NK-92 (cell line): ENCODE data around the gene CHST6.
"Not testable (repeated sequence)": the region's sequence is repeated elsewhere in the genome, so short reads cannot be mapped to it uniquely, and the experiment has no call there.

Experiments
- DNase-seq: peaks from one replicate; lab custom pipeline; 2025; ENCODE audit not compliant: unreplicated experiment; lab: John Stamatoyannopoulos, UW

The CHST6 gene

GRCh38 chr16:75477680-75478473 is 17.4 kb downstream of the CHST6 start:
- no peak for DNase-seq

- DNase-seq, result no peak
Measured at GRCh38 chr16:75476817-75477216, 18.4 kb downstream of the CHST6 start.

DNA sequence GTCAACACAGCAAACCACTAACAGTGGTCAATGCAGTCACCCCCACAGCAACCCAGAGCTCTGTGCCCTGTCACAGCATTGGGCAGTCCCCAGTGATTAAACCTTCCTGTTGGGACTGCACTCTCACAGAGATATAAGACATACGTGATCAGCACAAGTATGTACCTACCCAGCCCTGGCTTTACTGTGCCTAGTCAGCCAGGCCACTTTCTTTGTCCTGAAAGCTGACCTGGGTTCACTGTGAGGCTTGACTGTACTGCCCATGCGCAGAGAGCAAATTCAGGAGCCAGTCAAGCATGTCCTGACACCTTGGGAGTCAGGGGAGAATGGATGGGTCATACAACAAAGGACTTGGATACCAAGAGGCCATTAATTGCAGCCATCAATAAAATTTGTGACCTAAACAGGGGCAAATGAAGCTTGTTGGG is 19.8 kb downstream of the CHST6 start:
- DNase-seq, result no peak

DNA sequence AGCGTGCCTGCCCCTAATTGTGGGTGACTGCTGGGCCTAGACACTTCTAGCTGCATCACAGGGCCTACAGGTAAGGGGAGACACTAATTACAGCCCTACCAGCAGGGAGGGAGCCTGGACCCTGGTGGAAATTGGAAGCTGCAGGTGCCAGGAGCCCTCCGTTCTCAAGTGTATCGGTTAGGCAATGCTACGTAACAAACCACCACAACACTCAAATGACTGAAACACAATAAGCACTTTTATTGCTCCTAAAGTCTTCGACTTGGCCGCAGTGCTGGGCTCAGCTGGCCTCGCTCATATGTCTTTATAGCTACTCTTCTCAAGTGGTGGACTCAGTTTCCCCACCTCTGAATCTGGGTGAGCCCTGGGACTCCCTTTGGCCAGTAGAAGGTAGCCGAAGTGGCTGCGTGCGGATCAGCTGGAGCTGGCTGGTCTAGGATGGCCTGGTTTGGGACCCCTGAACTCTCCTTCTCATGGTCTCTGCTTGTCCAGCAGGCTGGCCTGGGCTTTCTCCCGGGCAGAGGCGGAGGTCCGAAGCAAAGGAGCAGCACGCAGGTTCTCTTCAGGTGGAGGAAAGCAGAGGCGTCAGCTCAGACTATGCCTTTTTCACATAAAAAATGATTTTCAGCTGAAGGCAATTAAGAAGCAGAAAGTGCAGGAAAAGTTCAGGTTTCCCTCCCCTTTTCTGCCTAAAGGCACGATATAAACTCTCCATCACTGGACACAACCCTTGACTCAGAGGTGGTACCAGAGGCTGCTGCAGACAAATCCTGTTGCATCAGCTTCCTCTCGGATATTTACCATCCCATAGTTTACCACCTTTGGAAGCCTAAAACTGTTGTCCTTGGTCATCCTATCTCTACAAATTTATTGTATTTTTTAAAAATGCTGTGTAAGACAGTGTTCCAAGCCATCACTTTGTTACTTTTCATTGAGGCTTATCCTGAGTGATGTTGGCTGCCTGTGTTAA is 22.0 kb downstream of the CHST6 start:
- no peak for DNase-seq

DNA sequence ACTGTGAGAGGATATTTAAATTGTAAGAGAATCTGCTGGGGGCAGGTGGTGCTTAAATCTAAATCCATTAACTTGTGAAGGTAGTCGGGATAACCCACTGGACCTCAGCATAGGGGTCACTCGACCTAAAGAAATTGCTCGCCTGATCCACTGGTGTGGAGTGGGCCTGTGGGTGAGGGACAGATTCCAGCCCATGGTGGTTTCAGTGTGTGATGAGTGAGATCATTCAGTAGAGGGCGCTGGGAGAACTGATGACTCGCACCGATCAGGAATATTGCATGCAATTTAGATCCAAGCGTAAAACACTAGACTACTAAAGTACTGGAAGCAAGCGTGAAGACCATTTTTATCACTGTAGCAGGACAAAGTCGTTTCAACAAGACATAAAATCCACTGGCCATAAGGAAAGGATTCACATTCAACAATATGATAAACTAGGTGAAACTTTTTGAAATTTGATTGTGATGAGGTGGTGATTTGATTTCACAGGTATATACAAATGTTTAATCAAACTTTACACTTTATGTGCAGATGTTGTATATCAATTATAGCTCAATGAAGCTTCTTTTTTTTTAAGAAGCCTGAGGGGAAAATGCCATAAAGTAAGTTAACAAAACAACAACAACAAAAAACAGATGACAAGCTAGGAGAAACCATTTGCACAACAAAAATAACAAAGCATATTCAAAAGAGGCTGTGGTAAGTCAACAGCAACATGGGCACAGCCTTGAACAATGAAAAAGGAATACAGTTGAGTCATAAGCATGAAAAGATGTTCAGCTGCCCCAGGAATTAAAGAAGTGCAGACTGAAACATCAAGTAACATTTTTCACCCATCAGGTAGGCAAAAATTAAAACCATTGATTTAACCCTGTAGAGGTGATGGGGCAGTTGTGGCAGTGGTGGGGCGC is 23.3 kb downstream of the CHST6 start:
- no peak for DNase-seq

GRCh38 chr16:75466760-75467159 is 28.5 kb downstream of the CHST6 start:
- DNase-seq, result no peak

- peak; percentile 90 for DNase-seq
Measured at GRCh38 chr16:75464122-75464918, 30.9 kb downstream of the CHST6 start, which contains the start of gene TMEM170A. Gene TMEM170A, minus strand, starts transcription at chr16:75464689. Its CDS starts 89 bp downstream, at chr16:75464600.

DNA sequence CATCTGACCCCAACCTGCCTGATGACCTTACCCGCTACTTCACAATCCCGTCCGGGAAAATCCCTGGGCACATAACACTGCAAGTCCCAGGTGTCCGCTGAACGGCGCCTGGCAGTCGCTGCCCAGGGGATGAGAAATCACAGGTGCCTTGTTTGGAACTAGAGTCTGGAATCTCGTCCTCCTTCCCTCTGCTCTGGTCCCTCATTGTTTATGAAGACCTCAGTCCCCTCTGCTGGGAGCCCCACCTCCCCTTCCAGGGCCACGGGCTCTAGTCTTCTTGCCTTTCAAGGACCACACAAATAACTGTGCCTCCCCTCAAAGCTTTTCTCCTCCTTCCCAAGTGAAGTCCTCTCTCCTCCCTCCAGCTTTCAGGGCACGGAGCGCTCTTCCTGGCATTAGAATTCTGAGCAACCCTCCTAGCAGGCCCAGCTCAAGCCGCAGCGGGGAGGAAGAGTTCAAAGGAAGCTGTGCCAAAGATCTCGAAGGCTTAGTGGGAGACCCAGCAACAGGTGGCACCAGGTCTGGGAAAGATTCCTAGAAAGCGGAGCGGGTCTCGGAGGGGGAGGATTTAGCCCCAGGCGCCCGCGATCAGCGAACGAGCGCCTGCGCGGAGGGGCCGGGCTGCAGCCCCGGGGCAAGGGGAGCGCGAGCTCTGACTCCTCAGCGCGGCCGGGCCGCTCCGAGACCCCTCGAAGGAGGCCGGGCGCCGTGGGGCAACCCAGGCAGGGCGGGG is 31.7 kb downstream of the CHST6 start:
- DNase-seq, result not testable (repeated sequence)

DNA sequence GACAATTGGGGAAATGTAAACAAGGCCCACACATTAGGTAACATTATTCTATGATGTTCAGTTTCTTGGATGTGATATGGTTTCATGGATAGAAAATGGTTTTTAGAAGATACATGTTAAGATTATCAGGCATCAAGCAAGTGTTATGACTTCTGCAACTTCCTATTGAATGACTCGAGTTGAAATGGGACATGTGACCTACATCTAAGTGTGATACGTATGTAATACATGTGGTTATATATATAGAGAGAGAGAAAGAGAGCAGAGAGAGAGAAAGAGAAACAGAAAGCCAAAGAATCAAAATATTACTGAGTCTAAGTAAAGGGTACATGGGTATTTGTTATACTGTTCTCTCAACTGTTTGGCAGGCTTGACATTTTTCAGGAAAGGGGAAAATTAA is 32.4 kb downstream of the CHST6 start:
- no peak for DNase-seq

GRCh38 chr16:75461575-75461974 is 33.7 kb downstream of the CHST6 start:
- no peak for DNase-seq

GRCh38 chr16:75460446-75460845 is 34.8 kb downstream of the CHST6 start:
- no peak for DNase-seq

GRCh38 chr16:75459691-75460090 is 35.5 kb downstream of the CHST6 start:
- no peak for DNase-seq

DNA sequence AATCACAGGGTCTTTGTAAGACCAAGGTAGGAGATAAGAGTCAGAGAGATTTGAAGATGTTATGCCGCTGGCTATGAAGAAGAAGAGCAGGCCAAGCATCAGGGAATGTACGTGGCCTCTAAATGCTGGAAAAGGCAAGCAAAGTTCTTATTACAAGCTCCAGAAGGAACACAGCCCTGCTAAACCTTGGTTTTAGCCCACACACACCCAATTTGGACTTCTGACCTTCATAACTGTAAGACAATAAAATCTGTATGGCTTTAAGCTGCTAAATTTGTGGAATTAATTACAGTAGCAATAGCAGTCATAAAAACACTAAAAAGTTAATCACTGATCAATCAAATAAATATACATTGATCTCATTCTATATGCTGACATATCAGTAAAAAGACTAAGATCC is 36.8 kb downstream of the CHST6 start:
- DNase-seq, result no peak

DNA sequence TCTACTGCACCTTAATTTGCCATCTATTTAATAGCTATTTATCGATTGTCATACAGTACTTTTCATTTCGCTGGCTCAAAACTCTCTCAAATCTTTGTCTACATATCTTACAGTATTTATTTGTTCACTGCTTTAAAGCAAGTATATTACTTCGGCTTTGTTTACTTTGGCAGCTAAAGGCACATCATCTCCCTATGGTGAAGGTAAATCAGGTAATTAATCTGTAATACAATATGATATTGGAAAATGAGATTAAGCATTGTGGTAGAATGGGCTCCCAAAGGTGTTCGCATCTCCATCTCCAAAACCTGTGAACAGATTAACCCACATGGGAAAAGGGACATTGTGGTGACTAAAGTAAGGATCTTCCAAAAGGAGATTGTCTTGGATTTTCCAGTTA is 37.2 kb downstream of the CHST6 start:
- no peak for DNase-seq

DNA sequence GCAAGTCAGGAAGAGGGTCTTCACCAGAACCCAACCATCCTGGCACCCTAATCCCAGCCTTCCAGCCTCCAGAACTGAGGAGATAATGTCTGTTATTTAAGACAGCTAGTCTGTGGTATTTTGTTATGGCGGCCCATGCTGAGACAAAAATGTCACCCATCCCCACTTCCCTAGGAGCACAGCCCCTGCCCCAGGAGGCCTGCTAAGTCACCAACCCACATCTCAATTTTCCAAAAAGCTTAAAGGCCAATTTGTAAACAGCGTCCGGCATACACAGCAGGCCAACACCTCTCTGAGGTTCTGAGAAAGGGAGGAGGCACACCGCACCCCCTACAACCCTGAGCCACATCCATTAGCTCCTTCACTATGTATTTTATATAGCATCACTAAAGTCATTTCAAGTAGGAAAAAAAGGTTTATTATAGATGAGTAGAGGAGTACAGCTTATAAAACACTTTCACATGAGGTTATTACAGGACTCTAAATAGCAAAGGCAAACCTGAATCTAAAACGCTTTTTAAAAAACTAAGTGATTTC is 37.7 kb downstream of the CHST6 start:
- DNase-seq, result no peak

DNA sequence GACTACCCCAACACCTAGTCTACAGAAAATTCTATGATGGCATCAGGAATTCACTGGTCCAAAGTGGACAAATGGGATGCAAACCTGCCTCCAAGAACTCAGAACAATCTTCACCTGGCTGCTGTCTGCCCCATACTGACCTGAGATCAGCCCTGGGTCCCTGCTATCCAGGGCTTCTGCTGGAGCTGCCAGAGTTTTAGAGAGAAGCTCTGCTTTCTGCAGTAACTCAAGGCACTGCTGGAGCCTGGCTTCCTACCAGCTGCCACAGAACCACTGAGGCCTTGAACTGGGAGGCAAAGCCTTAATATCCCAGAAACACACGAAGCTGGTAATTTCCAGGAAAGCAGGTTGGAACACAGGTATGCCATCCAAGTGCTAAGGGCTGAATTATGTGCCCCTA is 38.3 kb downstream of the CHST6 start:
- DNase-seq, result no peak

- not testable (repeated sequence) for DNase-seq
Measured at GRCh38 chr16:75456486-75456885, 38.8 kb downstream of the CHST6 start.

DNA sequence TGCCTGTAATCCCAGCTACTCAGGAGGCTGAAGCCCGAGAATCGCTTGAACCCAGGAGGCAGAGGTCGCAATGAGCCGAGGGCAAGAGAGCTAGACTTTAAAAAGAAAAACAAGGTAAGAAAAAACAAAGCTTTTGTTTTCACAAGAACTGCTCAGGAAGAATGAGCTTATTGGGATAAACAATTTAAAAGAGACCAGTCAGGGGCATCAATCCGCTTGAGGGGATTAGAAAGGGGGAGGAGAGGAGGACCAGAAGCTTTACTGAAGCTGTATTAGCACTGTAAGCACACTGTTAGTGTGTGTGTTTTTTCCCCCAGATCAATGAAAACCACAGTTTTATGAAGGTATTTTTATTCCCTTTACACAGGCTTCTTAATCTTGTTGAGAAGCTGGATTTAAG is 39.6 kb downstream of the CHST6 start:
- no peak for DNase-seq
